ENCODE results near the gene FRAS1.

DNA sequence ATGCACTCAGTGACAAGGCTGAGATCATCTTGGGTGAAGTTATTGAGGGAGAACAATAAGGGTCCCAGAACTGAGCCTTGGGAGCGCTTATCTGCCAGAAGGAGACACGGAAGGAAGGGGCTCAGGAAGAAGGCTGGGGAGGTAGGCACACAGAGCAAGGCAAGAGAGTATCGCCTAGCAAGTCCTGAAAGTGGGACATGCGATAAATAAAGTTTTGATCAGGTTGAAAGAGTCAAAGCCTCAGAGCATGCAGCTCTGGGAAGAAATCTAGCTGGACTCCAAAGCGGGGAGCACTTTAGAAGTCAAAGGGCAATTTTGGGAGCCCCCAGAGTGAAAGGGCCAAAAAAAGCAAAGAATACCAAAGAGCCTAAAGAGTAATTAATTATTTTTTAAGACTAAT lies 476.7 kb downstream of the FRAS1 start:
- TF ChIP-seq POLR2A (IDR thresholded peaks at IDR 0.05) = no peak
- TF ChIP-seq, protein P1, sequence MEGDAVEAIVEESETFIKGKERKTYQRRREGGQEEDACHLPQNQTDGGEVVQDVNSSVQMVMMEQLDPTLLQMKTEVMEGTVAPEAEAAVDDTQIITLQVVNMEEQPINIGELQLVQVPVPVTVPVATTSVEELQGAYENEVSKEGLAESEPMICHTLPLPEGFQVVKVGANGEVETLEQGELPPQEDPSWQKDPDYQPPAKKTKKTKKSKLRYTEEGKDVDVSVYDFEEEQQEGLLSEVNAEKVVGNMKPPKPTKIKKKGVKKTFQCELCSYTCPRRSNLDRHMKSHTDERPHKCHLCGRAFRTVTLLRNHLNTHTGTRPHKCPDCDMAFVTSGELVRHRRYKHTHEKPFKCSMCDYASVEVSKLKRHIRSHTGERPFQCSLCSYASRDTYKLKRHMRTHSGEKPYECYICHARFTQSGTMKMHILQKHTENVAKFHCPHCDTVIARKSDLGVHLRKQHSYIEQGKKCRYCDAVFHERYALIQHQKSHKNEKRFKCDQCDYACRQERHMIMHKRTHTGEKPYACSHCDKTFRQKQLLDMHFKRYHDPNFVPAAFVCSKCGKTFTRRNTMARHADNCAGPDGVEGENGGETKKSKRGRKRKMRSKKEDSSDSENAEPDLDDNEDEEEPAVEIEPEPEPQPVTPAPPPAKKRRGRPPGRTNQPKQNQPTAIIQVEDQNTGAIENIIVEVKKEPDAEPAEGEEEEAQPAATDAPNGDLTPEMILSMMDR (IDR thresholded peaks at IDR 0.05) = no peak

Measured in uterus (tissue), 2 donors.